NT2/D1 (cell line): Measurements from ENCODE around the gene KIDINS220.

ENCODE experiments used
- SUZ12 ChIP-seq: IDR thresholded peaks from 2 replicates; pipeline ENCODE4 v1.6.1; 2011; ENCODE audit not compliant: insufficient read length, insufficient read depth; ENCODE audit errors: extremely low read depth
- YY1 ChIP-seq: IDR thresholded peaks from 2 replicates; pipeline ENCODE4 v1.6.1; 2011; ENCODE audit not compliant: insufficient read length, insufficient read depth
- ZNF274 ChIP-seq: IDR thresholded peaks from 2 replicates; pipeline ENCODE4 v1.6.1; 2011; ENCODE audit warnings: mild to moderate bottlenecking, low read depth, low read length

- TF ChIP-seq ZNF274: no peak
- no peak for TF ChIP-seq YY1
- TF ChIP-seq SUZ12: no peak
Measured at GRCh38 chr2:8699839-8700238, 137.6 kb downstream of the KIDINS220 start.
